IMR-90 (cell line): ENCODE data around the gene BRAF. TPM values are rescaled to one million over a fixed set of nuclear protein-coding genes. Genes with fewer than 3 reads are reported as not detected.

Experiments used
- ATAC-seq: fragments of 200-7000 bp; cut with Tn5 transposase; 2 replicates; pipeline ENCODE4 v1.9.1; 2020; ENCODE audit warnings: low read depth, mild to moderate bottlenecking, moderate library complexity
- BruUV-seq: library from RNA; stranded (reverse); fragments of 400-500 nt; replicated peaks from 2 replicates; lab custom pipeline; 2021; lab: Mats Ljungman, UMichigan
- CTCF ChIA-PET: fragments of 300-600 bp; formaldehyde crosslinking; extraction: SDS; loops from one replicate; lab custom pipeline; 2021; ENCODE audit warnings: antibody characterized with exemption; lab: Yijun Ruan, JAX
- POLR2A ChIA-PET: fragments of 300-600 bp; sonication (Branson Sonifier 250); formaldehyde crosslinking; loops from one replicate; lab custom pipeline; 2022; ENCODE audit warnings: antibody characterized with exemption; ENCODE audit not compliant: unreplicated experiment; lab: Charles Lee
- DNase-seq: peaks from one replicate; pipeline ENCODE4 v3.0.0; 2013
- H2AFZ ChIP-seq: replicated peaks from 2 replicates; pipeline ENCODE3; 2013; ENCODE audit warnings: low read length, mild to moderate bottlenecking; ENCODE audit not compliant: poor library complexity
- H2AK5ac ChIP-seq: 2 replicates; pipeline ENCODE4 v1.6.1; 2013; ENCODE audit warnings: low read depth, low read length, inconsistent platforms
- H2AK9ac ChIP-seq: replicated peaks from 2 replicates; pipeline ENCODE3; 2013; ENCODE audit warnings: mild to moderate bottlenecking, low read depth, low read length, moderate library complexity; ENCODE audit not compliant: poor library complexity
- H2BK120ac ChIP-seq: 2 replicates; pipeline ENCODE4 v1.6.1; 2013; ENCODE audit warnings: low read depth, low read length, inconsistent platforms
- H2BK15ac ChIP-seq: 3 replicates; pipeline ENCODE4 v1.6.1; 2013; ENCODE audit warnings: low read depth, low read length, inconsistent platforms
- H2BK20ac ChIP-seq: 2 replicates; pipeline ENCODE4 v1.6.1; 2013; ENCODE audit warnings: low read depth, mild to moderate bottlenecking, inconsistent platforms, low read length, moderate library complexity
- H2BK5ac ChIP-seq: 2 replicates; pipeline ENCODE4 v1.6.1; 2013; ENCODE audit warnings: mild to moderate bottlenecking, low read depth, low read length, inconsistent platforms; ENCODE audit not compliant: poor library complexity, severe bottlenecking
- H3K14ac ChIP-seq: replicated peaks from 2 replicates; pipeline ENCODE4 v1.6.1; 2013; ENCODE audit warnings: low read depth, low read length, inconsistent platforms
- H3K18ac ChIP-seq: 2 replicates; pipeline ENCODE4 v1.6.1; 2013; ENCODE audit warnings: low read depth, low read length, control low read depth
- H3K23ac ChIP-seq: 2 replicates; pipeline ENCODE4 v1.6.1; 2013; ENCODE audit warnings: low read depth, low read length, inconsistent platforms
- H3K27ac ChIP-seq: 2 replicates; pipeline ENCODE4 v1.5.1; 2013; ENCODE audit warnings: mild to moderate bottlenecking, control low read depth, low read length; ENCODE audit not compliant: insufficient read depth
- H3K27me3 ChIP-seq: 2 replicates; pipeline ENCODE4 v1.6.1; 2013; ENCODE audit warnings: low read length; ENCODE audit not compliant: control insufficient read depth, insufficient read depth
- H3K36me3 ChIP-seq: 2 replicates; pipeline ENCODE4 v1.6.1; 2013; ENCODE audit warnings: low read length, mixed read lengths; ENCODE audit not compliant: control insufficient read depth, insufficient read depth
- H3K4ac ChIP-seq: 2 replicates; pipeline ENCODE4 v1.6.1; 2013; ENCODE audit warnings: low read depth, low read length, inconsistent platforms
- H3K4me1 ChIP-seq: 2 replicates; pipeline ENCODE4 v1.6.1; 2013; ENCODE audit warnings: low read length, mixed read lengths; ENCODE audit not compliant: control insufficient read depth, insufficient read depth
- H3K4me2 ChIP-seq: 2 replicates; pipeline ENCODE4 v1.6.1; 2013; ENCODE audit warnings: low read depth, mild to moderate bottlenecking, control low read depth, low read length, moderate library complexity
- H3K4me3 ChIP-seq: 2 replicates; pipeline ENCODE4 v1.5.1; 2013; ENCODE audit warnings: low read depth, mild to moderate bottlenecking, control low read depth, low read length, moderate library complexity; ENCODE audit not compliant: insufficient read depth
- H3K56ac ChIP-seq: 2 replicates; pipeline ENCODE4 v1.6.1; 2013; ENCODE audit warnings: low read length, inconsistent platforms; ENCODE audit not compliant: insufficient read depth; ENCODE audit errors: extremely low read depth
- H3K79me1 ChIP-seq, 2 experiments: 2 replicates each; pipeline ENCODE4 v1.6.1; 2013; ENCODE audit warnings: low read length in 2 of 2, inconsistent platforms in 1 of 2, low read depth in 1 of 2
- H3K9ac ChIP-seq: 2 replicates; pipeline ENCODE4 v1.6.1; 2013; ENCODE audit warnings: low read depth, low read length, control low read depth
- H3K9me1 ChIP-seq: 2 replicates; pipeline ENCODE4 v1.6.1; 2013; ENCODE audit warnings: low read length, inconsistent platforms; ENCODE audit not compliant: insufficient read depth
- H3K9me3 ChIP-seq: 2 replicates; pipeline ENCODE4 v1.6.1; 2013; ENCODE audit warnings: low read length; ENCODE audit not compliant: control insufficient read depth, insufficient read depth
- H4K20me1 ChIP-seq: 2 replicates; pipeline ENCODE4 v1.6.1; 2013; ENCODE audit warnings: low read length, inconsistent platforms; ENCODE audit not compliant: insufficient read depth
- H4K5ac ChIP-seq: 2 replicates; pipeline ENCODE4 v1.6.1; 2013; ENCODE audit warnings: mild to moderate bottlenecking, low read depth, low read length, control low read depth
- H4K8ac ChIP-seq, 2 experiments: 2 replicates each; pipeline ENCODE4 v1.6.1; 2013; ENCODE audit warnings: low read depth in 2 of 2, low read length in 2 of 2, control low read depth in 1 of 2, inconsistent platforms in 1 of 2
- H4K91ac ChIP-seq: 2 replicates; pipeline ENCODE4 v1.6.1; 2013; ENCODE audit warnings: low read depth, low read length, inconsistent platforms; ENCODE audit not compliant: insufficient read depth
- CHD1 ChIP-seq: IDR thresholded peaks from 2 replicates; pipeline ENCODE4 v1.6.1; 2012; ENCODE audit warnings: low read depth, low read length, improper control_type of control experiment
- NFE2L2 ChIP-seq: fragments of 150-350 bp; IDR thresholded peaks from 2 replicates; pipeline ENCODE4 v1.6.1; 2016; ENCODE audit warnings: low read depth, mild to moderate bottlenecking, low read length
- POLR2A ChIP-seq: IDR thresholded peaks from 2 replicates; pipeline ENCODE4 v1.6.1; 2012; ENCODE audit warnings: mild to moderate bottlenecking, low read depth, low read length
- RAD21 ChIP-seq: IDR thresholded peaks from 2 replicates; pipeline ENCODE4 v1.6.1; 2012; ENCODE audit warnings: low read length, improper control_type of control experiment
- RCOR1 ChIP-seq: IDR thresholded peaks from 2 replicates; pipeline ENCODE4 v1.6.1; 2012; ENCODE audit warnings: mild to moderate bottlenecking, low read length, improper control_type of control experiment; ENCODE audit not compliant: insufficient replicate concordance
- RFX5 ChIP-seq: IDR thresholded peaks from 2 replicates; pipeline ENCODE4 v1.8.0; 2012; ENCODE audit warnings: low read depth, mild to moderate bottlenecking, low read length, moderate library complexity
- SMC3 ChIP-seq: fragments of 150-350 bp; IDR thresholded peaks from 2 replicates; pipeline ENCODE4 v1.6.1; 2016; ENCODE audit warnings: low read depth, mild to moderate bottlenecking, antibody characterized with exemption, low read length, moderate library complexity
- WGBS, 2 experiments: methylation state at CpG; one replicate each; pipeline versions ENCODE4 v1.1.5 to v1.1.7; 2013; ENCODE audit warnings: missing lambda C conversion rate in 2 of 2; ENCODE audit not compliant: insufficient read length in 1 of 2; ENCODE audit errors: extremely low coverage in 2 of 2; 5-methylcytosine and 5-hydroxymethylcytosine counted together
- dilution Hi-C: fragments of 300-500 bp; cut with HindIII; formaldehyde crosslinking; loops from one replicate; pipeline ENCODE4 v1.14.3; 2018; ENCODE audit warnings: low sequenced_read_pairs; ENCODE audit not compliant: unreplicated experiment
- in situ Hi-C: fragments of 300-500 bp; cut with MboI; formaldehyde crosslinking; loops from 3 replicates; pipeline ENCODE4 v1.14.3; 2019; ENCODE audit warnings: low sequenced_read_pairs, inconsistent platforms, mixed read lengths
- intact Hi-C: fragments of 100-400 bp; cut with micrococcal nuclease; formaldehyde crosslinking; loops from 2 replicates; pipeline ENCODE4 v1.10.0; 2022
- polyA plus RNA-seq, 3 experiments: library from polyadenylated mRNA; depleted of rRNA; stranded (reverse); fragments of >200 nt; gene quantifications; 2 replicates each; pipeline ENCODE4 v1.2.3, GENCODE V29; 2012; ENCODE audit warnings: low replicate concordance in 1 of 3
- total RNA-seq: library from RNA; depleted of rRNA; stranded (reverse); fragments of >200 nt; gene quantifications from 2 replicates; pipeline ENCODE4 v1.2.3, GENCODE V29; 2012

Gene BRAF
- total and polyA plus RNA-seq, 2 of the 4 experiments (the other 2 are of a cell fraction): 5.7 to 12.9 TPM

DNA sequence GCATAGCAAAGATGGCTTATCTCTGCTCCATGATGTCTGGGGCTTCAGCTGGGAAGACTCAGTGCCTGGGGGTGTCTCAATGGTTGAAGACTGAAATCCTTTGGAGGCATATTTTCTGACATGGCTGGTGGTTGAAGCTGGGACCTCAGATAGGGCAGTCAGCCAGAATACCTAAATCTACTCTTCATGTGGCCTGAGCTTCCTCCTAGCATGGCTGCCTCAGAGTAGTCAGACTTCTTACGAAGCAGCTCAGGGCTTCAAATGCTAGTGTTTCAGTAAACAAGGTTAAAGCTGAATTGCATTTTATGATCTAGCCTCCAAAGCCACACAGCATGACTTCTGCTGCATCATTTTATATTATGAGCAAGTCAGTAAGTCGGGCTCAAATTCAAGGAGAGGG is 2.6 kb upstream of the BRAF start:
- CTCF ChIA-PET: no interaction called here

More for the DNA sequence above, 2.6 kb upstream of the BRAF start:
- Histone ChIP-seq H3K36me3 (no peaks in the 10 kb centered on the region), H4K20me1 (peaks cover 10% of the 10 kb centered on the region; the same call in 1 of the 2 replicates), H4K5ac (no peak overlapping the region), H3K4me2 (no peak overlapping the region), H4K91ac (no peak overlapping the region), H3K4me1 (no peaks in the 10 kb centered on the region), H2BK20ac (no peak overlapping the region), H3K27ac (no peak overlapping the region), H2AFZ (no peak overlapping the region), H3K9me1 (no peaks in the 10 kb centered on the region), H2BK15ac (no peak overlapping the region), H3K4me3 (no peak overlapping the region), H3K23ac (no peak overlapping the region), H3K4ac (no peak overlapping the region), H4K8ac (no peak overlapping the region), H3K14ac (no peak overlapping the region), H2AK9ac (no peak overlapping the region), H3K9me3 (no peaks in the 10 kb centered on the region), H2BK5ac (no peak overlapping the region), H3K27me3 (no peaks in the 10 kb centered on the region; the same call in 1 of the 2 replicates), H3K56ac (no peak overlapping the region), H3K79me1 (peaks cover 10 to 11% of the 10 kb centered on the region in 2 experiments), H3K9ac (no peak overlapping the region), H3K18ac (no peak overlapping the region), H2AK5ac (no peak overlapping the region), H2BK120ac (no peak overlapping the region)
- WGBS, 2 experiments: 100% methylated on average over 1 of the region's 2 CpGs; no CpG with 5 or more reads in 1 of the 2 experiments
- no TSS peak for BruUV-seq
- DNase-seq (no peak), ATAC-seq (no peak)
- intact Hi-C loops (loop anchor here (10.0 kb wide), 1 partner anchor 233 kb away; the partner anchor contains the start of gene NDUFB2), in situ Hi-C loops (no loop called here), dilution Hi-C loops (no loop called here)
- TF ChIP-seq RAD21 (no peak), RCOR1 (no peak), NFE2L2 (no peak), POLR2A (no peak), RFX5 (no peak), CHD1 (no peak), SMC3 (no peak)
- POLR2A ChIA-PET: no interaction called here
